Hepatocyte (in vitro differentiated cells): Measurements from ENCODE around the gene KIAA0586. TPM values are rescaled to one million over a fixed set of nuclear protein-coding genes. Genes with fewer than 3 reads are reported as not detected.

Experiments
- DNase-seq: peaks from one replicate; pipeline ENCODE4 v3.0.0-alpha.2; 2016; ENCODE audit warnings: low spot score
- H2AFZ ChIP-seq: fragments of 200-600 bp; sonication (generic); 2 replicates; pipeline ENCODE4 v1.6.0; 2016; ENCODE audit warnings: antibody characterized with exemption, mild to moderate bottlenecking
- H3K27ac ChIP-seq: fragments of 200-600 bp; sonication (generic); 2 replicates; pipeline ENCODE4 v1.5.1; 2016; ENCODE audit warnings: mild to moderate bottlenecking
- H3K27me3 ChIP-seq: fragments of 200-600 bp; sonication (generic); 2 replicates; pipeline ENCODE4 v1.6.1; 2016
- H3K36me3 ChIP-seq: fragments of 200-600 bp; sonication (generic); replicated peaks from 2 replicates; pipeline ENCODE4 v1.5.1; 2016; ENCODE audit warnings: low read depth; ENCODE audit not compliant: insufficient read depth
- H3K4me1 ChIP-seq: fragments of 200-600 bp; sonication (generic); 2 replicates; pipeline ENCODE4 v1.5.1; 2016; ENCODE audit warnings: mild to moderate bottlenecking, moderate library complexity; ENCODE audit not compliant: insufficient read depth
- H3K4me2 ChIP-seq: fragments of 200-600 bp; sonication (generic); 2 replicates; pipeline ENCODE4 v1.6.0; 2016
- H3K4me3 ChIP-seq: fragments of 200-600 bp; sonication (generic); 2 replicates; pipeline ENCODE4 v1.5.1; 2016; ENCODE audit warnings: mild to moderate bottlenecking
- H3K79me2 ChIP-seq: fragments of 200-600 bp; sonication (generic); 2 replicates; pipeline ENCODE4 v1.6.0; 2017; ENCODE audit warnings: mild to moderate bottlenecking
- H3K9me2 ChIP-seq: fragments of 200-600 bp; sonication (generic); replicated peaks from 2 replicates; pipeline ENCODE4 v1.6.0; 2017; ENCODE audit warnings: mild to moderate bottlenecking; ENCODE audit not compliant: insufficient read depth
- H3K9me3 ChIP-seq: fragments of 200-600 bp; sonication (generic); 2 replicates; pipeline ENCODE4 v1.5.1; 2016; ENCODE audit warnings: low read depth, mild to moderate bottlenecking
- H4K20me1 ChIP-seq: fragments of 200-600 bp; sonication (generic); 2 replicates; pipeline ENCODE4 v1.6.0; 2016; ENCODE audit warnings: mild to moderate bottlenecking; ENCODE audit not compliant: insufficient read depth, poor library complexity, severe bottlenecking
- CTCF ChIP-seq: fragments of 200-600 bp; sonication (generic); IDR thresholded peaks from 2 replicates; pipeline ENCODE4 v1.5.1; 2016; ENCODE audit warnings: antibody characterized with exemption, mild to moderate bottlenecking; ENCODE audit not compliant: poor library complexity
- EZH2 ChIP-seq: fragments of 200-600 bp; sonication (generic); IDR thresholded peaks from 2 replicates; pipeline ENCODE4 v1.6.1; 2016; ENCODE audit warnings: antibody characterized with exemption, mild to moderate bottlenecking, borderline replicate concordance
- EZH2phosphoT487 ChIP-seq: fragments of 200-600 bp; sonication (generic); IDR thresholded peaks from one replicate; pipeline ENCODE4 v1.6.1; 2018; ENCODE audit warnings: antibody characterized with exemption, mild to moderate bottlenecking, low read depth, moderate library complexity; ENCODE audit not compliant: unreplicated experiment, severe bottlenecking
- WGBS: methylation state at CpG from one replicate; pipeline ENCODE4 v1.1.6; 2016; ENCODE audit warnings: low lambda C conversion rate; ENCODE audit errors: missing lambda C conversion rate; 5-methylcytosine and 5-hydroxymethylcytosine counted together
- polyA plus RNA-seq: library from polyadenylated mRNA; unstranded; fragments of >200 nt; fragmentation: Nextera tagmentation; extraction: Ambion mirVana; gene quantifications from 2 replicates; pipeline ENCODE4 v1.2.1, GENCODE V29; 2016
- total RNA-seq: library from RNA; depleted of rRNA; stranded (reverse); fragments of >200 nt; gene quantifications from 2 replicates; pipeline ENCODE4 v1.2.3, GENCODE V29; 2014

Gene KIAA0586
- total and polyA plus RNA-seq, 2 experiments from 2014 or later: 7.3 to 21.4 TPM

GRCh38 chr14:58553959-58554358 lies 126.4 kb downstream of the KIAA0586 start:
- TF ChIP-seq EZH2 (no peak), CTCF (no peak), EZH2phosphoT487 (no peak)
- no peaks in the 10 kb centered on the region for H3K79me2 ChIP-seq
- no peaks in the 10 kb centered on the region for H4K20me1 ChIP-seq
- H3K4me2 ChIP-seq: no peak overlapping the region
- H2AFZ ChIP-seq: no peak overlapping the region
- H3K27me3 ChIP-seq: no peaks in the 10 kb centered on the region
- no peaks in the 10 kb centered on the region for H3K4me1 ChIP-seq
- H3K4me3 ChIP-seq: no peak overlapping the region
- H3K9me2 ChIP-seq: no peaks in the 10 kb centered on the region
- H3K9me3 ChIP-seq: no peaks in the 10 kb centered on the region
- 97% methylated on average over 3 of the region's 3 CpGs for WGBS
- H3K36me3 ChIP-seq: no peaks in the 10 kb centered on the region
- DNase-seq: no peak
- H3K27ac ChIP-seq: no peak overlapping the region

- Histone ChIP-seq H3K9me3 (no peaks in the 10 kb centered on the region), H3K79me2 (no peaks in the 10 kb centered on the region), H3K9me2 (no peaks in the 10 kb centered on the region), H3K27ac (no peak overlapping the region), H3K36me3 (no peaks in the 10 kb centered on the region), H3K4me2 (no peak overlapping the region), H2AFZ (no peak overlapping the region), H3K4me3 (no peak overlapping the region), H4K20me1 (no peaks in the 10 kb centered on the region), H3K27me3 (no peaks in the 10 kb centered on the region), H3K4me1 (peaks cover 6% of the 10 kb centered on the region)
- DNase-seq: no peak
- TF ChIP-seq EZH2phosphoT487: no peak
- TF ChIP-seq EZH2: no peak
- no peak for TF ChIP-seq CTCF
These were observed 128.1 kb downstream of the KIAA0586 start for GRCh38 chr14:58555647-58556046.

GRCh38 chr14:58557242-58557641 lies 129.7 kb downstream of the KIAA0586 start:
- DNase-seq: no peak
- no peaks in the 10 kb centered on the region for H3K9me2 ChIP-seq
- H3K4me3 ChIP-seq: no peak overlapping the region
- H3K4me2 ChIP-seq: no peak overlapping the region
- no peak overlapping the region for H3K27ac ChIP-seq
- H3K9me3 ChIP-seq: no peaks in the 10 kb centered on the region
- peaks cover 15% of the 10 kb centered on the region for H3K4me1 ChIP-seq
- no peak overlapping the region for H2AFZ ChIP-seq
- H4K20me1 ChIP-seq: no peaks in the 10 kb centered on the region
- 91% methylated on average over 4 of the region's 4 CpGs for WGBS
- no peaks in the 10 kb centered on the region for H3K36me3 ChIP-seq
- TF ChIP-seq CTCF: no peak
- no peaks in the 10 kb centered on the region for H3K79me2 ChIP-seq
- no peaks in the 10 kb centered on the region for H3K27me3 ChIP-seq

- Histone ChIP-seq H3K4me1 (peaks cover 20% of the 10 kb centered on the region), H3K27me3 (no peaks in the 10 kb centered on the region), H3K9me2 (no peaks in the 10 kb centered on the region), H3K79me2 (no peaks in the 10 kb centered on the region), H3K27ac (peak overlapping the region; percentile 65), H2AFZ (peak overlapping the region; percentile 27), H3K9me3 (no peaks in the 10 kb centered on the region), H3K4me2 (peak overlapping the region; percentile 35), H3K4me3 (no peak overlapping the region), H4K20me1 (no peaks in the 10 kb centered on the region), H3K36me3 (no peaks in the 10 kb centered on the region)
- TF ChIP-seq EZH2phosphoT487 (no peak), CTCF (no peak), EZH2 (no peak)
- peak; percentile 29 for DNase-seq
- WGBS: 38% methylated on average over 3 of the region's 3 CpGs
These were observed 132.7 kb downstream of the KIAA0586 start for GRCh38 chr14:58560208-58560607.
